Skeletal muscle cell (primary cell): ENCODE data around the gene KLF3.

Experiments used
- DNase-seq: peaks from one replicate; pipeline ENCODE4 v3.0.0-alpha.2; 2010; ENCODE audit warnings: low read depth
- H3K4me3 ChIP-seq: 2 replicates; pipeline ENCODE4 v1.5.1; 2011; ENCODE audit warnings: low read depth, mild to moderate bottlenecking, control low read depth, low read length, moderate library complexity

Gene KLF3

DNA sequence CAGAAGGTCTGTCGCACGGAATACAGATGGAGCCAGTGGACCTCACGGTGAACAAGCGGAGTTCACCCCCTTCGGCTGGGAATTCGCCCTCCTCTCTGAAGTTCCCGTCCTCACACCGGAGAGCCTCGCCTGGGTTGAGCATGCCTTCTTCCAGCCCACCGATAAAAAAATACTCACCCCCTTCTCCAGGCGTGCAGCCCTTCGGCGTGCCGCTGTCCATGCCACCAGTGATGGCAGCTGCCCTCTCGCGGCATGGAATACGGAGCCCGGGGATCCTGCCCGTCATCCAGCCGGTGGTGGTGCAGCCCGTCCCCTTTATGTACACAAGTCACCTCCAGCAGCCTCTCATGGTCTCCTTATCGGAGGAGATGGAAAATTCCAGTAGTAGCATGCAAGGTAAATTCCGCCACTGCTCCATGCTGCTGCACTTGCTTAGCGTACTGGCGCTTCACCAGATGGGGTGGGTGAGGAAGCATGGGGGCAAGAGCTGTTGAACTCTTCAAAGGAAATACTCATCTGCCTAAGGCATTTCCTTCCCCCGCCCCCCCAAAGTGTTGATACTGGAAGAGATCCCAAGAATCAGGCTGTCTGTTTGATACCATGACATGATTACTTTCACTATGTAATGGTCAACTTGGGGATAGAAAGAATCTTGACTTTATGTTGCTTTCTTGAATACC is 24.8 kb downstream of the KLF3 start:
- no peak for DNase-seq
- no peak overlapping the region for H3K4me3 ChIP-seq

DNA sequence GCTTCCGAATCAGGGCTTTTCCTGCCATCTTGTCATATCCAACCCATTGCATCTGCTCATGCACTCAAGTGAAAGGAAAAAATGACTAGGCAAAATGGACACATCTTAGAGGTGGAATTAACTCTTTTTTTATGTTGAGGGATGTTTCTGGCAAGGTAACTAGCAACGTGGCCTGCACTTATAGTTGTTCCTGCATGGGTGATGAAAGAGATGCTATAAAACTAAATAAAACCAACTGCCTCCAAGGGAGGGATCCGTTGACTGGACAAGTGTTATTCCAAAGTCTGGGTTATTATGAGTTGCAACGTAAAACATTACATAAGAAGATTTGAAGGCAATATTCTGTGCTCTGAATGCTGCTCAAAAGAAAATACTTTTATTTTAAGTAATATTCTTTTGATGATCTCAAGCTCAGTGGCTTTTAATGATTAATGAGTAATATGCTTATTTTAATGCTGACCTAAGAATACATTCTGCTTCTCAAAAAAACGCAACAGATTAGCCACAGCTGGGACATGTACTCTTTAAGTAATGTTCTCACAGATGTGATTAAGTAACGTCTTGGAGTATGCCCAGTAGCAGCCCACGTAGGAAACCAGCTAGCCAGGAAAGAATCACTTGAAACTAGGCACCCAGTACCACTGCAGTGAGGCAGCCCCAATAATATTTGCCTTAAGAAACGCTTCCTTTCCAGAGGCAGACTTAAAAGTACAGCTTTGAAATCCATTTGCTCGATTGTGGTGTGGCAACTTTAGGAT is 27.4 kb downstream of the KLF3 start:
- no peak overlapping the region for H3K4me3 ChIP-seq
- DNase-seq, result peak; percentile 75

DNA sequence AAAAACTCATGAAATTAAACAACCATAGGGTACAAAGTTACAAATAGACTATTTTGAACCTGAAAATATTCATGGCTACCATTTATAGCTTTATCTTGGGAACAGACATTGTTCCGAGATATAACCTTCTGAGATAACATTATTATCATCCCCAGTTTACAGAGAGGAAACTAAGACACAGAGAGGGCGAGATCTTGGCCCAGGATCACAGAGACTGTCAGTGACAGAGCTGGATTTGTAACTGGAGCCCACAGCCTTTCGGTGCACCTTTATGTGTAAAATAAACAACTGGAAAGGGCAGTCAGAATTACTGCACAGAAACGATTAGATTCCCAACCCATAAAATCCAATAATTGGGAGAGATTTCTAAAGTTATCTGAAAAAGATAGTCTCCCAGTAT is 28.4 kb downstream of the KLF3 start:
- no peak for DNase-seq
- H3K4me3 ChIP-seq, result no peak overlapping the region

DNA sequence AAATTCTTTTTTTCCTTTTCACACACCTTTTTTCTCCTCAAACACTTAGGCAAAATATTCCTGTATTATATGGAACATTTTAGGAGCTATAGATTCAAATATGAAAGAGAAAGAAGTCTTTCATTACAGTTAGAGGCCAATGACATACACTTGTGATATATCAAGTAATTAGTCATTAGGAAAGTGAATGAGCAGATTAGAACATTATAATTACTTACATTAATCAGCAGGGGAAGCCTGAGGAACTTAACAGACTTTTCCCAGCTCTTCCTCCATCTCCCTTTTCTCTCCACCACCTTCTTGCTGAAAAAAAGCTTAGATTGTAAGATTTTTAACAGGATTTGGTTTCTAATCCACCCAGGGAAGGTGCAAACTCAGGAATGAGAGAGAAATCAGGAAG is 29.6 kb downstream of the KLF3 start:
- DNase-seq, result no peak
- no peak overlapping the region for H3K4me3 ChIP-seq

DNA sequence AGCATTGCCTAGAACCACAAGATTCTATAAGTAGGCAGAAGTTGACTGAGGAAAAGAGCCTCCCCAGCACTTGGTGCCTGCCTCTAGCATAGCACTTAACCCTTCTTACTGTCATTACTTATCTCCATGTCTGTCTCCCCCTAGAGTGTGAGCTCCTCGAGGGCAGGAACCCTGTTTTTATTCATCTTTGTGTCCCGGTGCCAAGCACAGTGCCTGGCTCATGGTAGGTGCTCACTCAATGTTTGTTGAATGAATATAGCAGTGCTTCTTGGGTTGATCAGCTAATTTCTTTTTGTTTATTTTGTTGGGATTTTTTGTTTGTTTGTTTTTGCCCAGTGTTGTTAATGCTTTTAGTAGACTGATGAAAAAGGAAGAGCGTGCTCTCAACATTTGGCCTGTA is 30.3 kb downstream of the KLF3 start:
- H3K4me3 ChIP-seq, result no peak overlapping the region
- DNase-seq, result no peak

DNA sequence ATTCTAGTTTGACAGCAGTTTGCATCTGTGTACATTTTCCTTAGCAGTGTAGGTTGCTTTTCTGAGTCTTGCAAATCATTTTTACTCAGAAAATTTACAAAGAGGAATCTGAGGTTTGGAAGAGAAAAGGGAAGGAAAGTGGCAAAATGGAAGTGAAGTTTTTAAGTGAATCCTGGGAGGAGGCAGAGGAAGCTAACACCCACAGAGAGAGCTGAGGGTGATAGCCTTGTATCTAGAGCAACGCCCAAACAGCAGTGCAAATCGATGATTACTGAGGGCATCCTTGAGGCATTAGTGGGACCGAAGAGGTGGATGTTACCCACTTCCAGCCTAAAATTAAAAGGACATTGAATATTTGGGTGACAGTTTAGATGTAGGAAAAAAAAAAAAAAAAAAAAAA is 31.8 kb downstream of the KLF3 start:
- no peak for DNase-seq
- no peak overlapping the region for H3K4me3 ChIP-seq

DNA sequence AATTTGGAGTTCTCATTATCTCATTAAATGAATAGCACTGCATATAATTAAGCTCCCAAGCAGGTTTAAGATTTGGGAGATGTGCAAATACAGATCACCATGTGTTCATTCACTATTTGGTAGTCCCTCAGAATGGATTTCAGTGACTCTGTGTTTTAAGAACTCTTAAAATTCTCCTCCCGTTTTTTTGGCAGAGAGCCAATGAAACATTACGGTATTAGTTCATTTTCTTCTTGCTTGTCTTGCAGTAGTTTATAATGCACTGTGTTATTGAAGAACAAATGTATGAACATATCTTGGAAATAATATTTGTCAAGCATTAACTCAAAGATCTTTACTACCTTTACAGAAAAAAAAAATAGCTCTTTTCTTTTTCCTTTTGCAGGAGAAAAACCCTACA is 32.7 kb downstream of the KLF3 start:
- DNase-seq, result no peak
- H3K4me3 ChIP-seq, result no peak overlapping the region

DNA sequence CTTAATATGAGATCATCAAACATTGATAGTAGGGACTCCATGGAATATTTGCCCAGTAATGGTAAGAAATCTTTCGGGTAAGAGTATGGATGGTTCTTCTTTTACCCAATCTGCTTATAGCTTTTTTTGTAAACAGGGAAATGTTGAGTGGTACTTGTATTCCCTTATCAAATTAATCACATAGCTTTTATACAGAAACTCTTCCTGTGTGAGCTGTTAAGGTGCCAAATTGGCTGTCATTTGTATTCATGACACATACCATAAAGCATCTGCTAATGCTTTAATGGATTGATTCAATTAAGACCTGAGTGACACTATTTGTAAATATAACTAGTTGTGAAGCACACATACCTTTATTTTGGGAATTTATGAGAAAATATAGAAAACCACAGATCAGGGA is 34.2 kb downstream of the KLF3 start:
- H3K4me3 ChIP-seq, result no peak overlapping the region
- no peak for DNase-seq

DNA sequence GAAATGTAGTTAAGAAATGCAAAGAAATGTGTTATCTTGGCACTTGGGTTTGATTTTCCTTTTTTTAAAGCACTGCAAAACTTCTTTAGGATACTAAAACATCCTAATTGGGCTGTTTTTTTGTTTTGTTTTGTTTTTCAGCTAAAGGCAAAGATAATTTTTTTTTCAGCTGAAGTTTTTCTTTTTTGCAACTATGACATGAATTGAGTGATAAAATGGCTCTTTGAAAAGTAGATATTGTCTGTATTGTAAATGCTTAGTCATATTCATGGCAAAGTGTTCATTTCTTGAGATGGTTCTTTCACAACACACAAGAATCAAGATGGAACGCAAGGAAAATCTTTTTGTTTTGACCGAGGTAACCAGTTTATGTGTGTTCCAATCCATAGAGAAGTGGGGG is 35.1 kb downstream of the KLF3 start:
- no peak overlapping the region for H3K4me3 ChIP-seq
- no peak for DNase-seq

DNA sequence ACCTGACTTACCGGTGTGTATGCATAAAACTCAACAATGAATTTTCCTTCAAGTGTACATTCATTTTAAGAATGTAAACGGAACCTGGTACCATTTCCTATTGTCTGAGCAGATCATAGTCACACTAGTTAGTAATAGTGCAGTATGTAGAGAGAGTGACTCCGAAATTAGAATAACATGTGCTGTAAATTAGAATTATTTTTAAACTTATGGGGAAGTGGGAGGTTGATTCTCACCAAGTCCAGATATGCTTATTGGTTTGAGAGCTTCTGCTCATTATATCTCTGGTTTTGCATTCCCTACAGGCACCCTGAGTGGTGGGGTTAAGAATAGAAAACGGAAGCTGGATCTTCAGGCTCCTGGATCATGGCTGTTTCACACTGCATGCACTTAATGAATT is 39.6 kb downstream of the KLF3 start:
- DNase-seq, result no peak
- no peak overlapping the region for H3K4me3 ChIP-seq

DNA sequence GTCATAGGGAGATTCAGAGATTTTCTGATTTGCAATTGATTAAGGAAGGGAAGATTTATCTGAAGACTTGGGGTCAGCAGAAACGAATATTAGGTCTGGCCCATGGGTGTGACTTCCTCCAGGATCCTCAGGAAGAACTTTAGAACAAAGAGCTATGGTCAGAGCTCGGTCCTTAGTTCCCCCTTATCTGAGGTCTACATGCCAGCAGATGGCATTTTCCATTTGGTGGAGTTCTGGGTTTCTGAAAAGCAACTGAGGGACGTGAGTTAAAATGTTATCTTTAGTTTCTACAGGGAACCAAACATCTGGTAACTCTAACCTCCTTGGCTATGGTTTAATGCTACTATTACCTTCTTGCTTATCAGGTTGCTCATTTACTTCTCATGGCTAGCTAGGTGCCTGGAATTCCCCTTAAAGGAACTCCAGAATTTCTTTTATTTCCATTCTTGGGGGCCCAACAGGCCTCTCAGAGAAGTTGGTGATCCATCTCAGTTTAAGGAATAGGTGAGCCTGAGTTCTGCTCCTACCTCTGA is 40.7 kb downstream of the KLF3 start:
- H3K4me3 ChIP-seq, result no peak overlapping the region
- DNase-seq, result no peak

DNA sequence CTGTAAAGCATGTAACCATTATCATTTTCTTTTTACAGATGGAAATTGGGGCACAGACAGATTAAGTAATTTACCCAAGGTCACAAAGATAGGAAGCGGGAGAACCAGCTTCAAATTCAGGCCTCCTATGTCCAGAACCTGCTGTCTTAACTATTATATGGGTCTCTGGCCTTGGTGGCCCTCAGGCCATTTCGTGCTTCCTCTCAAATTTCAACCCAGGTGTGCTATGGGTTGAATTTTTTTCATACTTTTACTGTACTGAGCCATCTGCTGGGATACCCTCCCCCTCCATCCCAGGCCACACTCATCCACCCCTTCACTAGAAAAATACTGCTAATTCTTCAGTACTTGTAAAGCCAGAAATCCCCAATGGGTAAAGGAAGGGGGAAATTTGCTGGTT is 42.3 kb downstream of the KLF3 start:
- no peak for DNase-seq
- no peak overlapping the region for H3K4me3 ChIP-seq

DNA sequence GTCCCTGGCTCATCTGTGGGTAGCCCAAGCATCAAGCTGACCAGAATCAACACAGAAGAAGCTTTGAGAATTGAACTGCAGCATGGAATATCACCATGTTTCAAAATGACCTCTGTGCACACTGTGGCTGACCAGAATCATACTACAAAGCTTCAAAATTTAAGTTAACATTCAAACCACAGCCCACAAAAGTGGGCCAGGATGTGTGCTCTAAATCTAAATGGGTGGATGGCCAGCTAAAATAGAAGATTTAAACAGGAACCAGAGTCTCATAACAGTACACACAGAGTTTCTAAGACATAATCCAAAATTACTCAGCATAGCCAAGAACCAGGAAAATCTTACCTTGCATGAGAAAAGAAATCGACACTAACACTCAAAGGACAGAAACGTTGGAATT is 46.1 kb downstream of the KLF3 start:
- no peak overlapping the region for H3K4me3 ChIP-seq
- no peak for DNase-seq

DNA sequence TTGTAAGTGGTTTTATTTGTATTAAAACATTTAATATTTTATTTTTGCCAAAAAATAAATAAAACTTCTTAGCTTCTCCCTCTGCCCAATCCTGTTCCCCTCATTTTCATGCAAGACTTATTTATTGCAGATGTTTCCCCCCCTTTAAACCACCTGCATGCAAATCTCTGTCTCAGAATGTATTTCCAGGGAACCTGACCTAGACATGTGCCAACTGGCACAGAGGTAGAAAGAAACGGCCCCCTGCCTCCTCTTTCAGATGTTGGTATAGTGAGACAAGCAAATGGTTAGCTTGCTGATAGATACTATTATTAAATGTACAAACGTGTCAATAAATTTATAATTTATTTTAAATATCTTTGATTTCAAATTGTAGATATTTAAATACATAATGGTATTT is 47.1 kb downstream of the KLF3 start:
- H3K4me3 ChIP-seq, result no peak overlapping the region
- no peak for DNase-seq

DNA sequence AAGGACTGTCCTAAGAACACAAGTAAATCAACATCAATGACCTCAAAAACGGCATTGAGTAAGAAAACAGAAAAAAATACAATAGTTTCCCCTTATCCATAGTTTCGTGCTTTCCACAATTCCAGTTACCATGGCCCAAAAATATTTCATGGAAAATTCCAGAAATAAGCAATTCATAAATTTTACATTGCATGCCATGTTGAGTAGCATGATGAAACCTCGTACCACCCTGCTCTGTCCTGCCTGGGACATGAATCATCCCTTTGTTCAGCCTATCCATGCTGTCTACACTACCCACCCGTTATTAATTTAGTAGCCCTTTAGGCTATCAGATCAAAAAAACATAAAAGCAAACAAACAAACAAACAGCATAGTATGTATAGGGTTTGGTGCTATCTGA is 51.1 kb downstream of the KLF3 start:
- H3K4me3 ChIP-seq, result no peak overlapping the region
- no peak for DNase-seq

DNA sequence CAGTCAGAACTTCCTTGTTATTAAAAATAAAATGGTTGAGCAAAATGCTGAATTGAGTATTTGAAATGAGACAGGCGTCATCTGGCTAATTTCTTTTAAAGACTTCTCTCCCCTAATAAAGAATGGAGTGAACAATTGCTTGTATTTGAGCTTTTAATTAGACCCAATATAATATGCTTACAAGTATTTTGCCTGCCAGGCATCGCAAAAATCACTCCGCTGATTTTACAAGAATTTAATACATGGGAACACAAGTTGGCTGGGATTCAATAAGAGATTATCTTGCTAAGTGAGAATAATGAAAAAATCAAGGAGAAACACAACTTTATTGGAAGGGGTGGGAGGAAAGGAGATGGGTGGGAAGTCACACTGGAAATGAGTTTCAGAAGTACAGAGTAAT is 52.3 kb downstream of the KLF3 start:
- DNase-seq, result no peak
- no peak overlapping the region for H3K4me3 ChIP-seq

DNA sequence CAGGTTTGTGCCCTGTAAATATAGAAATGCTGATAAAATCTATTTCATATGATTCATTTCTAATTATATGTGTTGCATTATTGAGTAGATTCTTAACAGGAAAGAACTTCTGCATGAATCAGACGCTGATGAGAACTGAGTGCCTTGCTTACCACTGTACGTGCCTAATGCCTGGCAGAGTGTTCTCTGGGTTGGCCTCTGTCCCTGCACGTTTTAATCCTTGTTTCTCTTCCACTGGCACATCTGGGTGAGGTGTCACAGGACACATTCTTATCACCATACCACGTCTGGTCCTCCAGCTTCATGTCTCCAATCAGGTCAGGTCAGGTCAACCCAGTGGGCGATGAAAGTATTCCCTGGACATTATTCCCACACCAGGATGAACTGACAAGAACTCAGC is 53.6 kb downstream of the KLF3 start:
- no peak overlapping the region for H3K4me3 ChIP-seq
- peak; percentile 21 for DNase-seq

DNA sequence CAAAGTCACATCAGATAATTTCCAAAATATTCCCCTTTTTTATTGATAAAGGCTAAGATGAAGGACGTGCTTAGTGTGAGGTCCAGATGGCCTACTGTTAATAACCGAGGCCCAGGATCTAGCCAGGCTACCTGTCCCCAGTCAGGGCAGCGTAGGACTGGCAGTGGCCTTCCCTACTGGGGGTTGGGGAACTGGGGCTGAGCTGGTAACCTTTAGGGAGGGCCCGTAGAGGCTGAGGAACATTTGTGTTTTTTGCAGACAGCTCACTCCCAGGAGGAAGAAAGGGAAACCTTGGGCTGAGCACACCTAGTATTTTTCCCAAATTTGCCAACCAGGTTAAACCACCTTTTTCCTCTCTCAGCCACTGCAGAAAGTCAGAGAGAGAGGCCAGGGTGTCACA is 59.1 kb downstream of the KLF3 start:
- DNase-seq, result no peak
- no peak overlapping the region for H3K4me3 ChIP-seq

DNA sequence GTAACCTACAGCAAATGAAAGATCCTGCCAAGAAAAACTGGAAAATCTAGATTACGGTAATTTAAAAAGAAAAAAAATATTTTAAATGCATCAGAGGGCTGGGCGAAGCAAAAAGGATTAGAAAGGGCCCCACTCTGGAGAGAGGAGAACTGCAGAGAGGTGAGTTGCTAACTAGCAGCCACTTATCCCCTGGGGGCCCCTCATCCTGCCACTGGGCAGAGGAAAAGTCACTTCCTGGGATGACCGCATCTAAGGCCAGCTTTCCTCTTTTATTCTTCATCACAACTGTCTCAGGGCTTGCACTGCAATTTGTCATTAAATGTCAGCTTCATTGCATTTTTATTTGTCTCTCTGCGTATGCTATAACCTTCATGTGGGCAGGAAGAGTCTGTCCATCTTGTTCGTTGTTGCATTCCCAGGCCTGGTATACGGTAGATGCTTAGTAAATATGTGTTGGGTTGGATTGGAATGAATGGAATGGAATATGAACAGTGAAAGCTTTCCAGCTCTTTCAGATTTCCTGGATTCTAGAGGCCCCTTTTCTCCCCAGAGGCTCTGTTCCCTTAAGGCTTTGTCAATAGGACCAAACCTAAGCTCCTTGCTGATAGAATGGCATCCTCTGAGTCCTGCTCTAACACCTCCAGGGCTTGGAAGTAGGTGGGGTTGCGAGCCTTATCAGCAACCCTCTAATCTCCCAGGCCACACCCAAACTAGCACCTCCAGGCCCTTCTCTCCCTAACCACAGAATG is 59.9 kb downstream of the KLF3 start:
- no peak overlapping the region for H3K4me3 ChIP-seq
- no peak for DNase-seq

DNA sequence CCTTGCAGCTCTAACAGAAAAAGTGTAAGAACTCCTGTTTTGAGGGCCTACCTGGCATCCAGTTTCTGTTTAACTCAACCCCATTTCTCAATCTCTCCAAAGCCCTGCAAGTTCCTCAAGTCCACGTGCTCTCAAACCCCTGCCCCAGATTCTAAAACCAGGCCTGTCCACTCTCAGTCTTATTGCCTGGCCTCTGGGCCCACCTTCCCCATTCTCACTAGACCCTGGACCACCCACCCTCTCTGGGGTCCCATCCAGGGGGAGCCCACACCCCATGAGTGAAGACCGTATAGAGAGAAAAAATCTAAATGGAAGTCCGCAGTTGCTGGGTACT is 60.4 kb downstream of the KLF3 start:
- DNase-seq, result no peak
- H3K4me3 ChIP-seq, result no peak overlapping the region
